NCI-H1092 (cell line): ENCODE data around the gene ZNF626.
"Not testable (repeated sequence)": the region's sequence is repeated elsewhere in the genome, so short reads cannot be mapped to it uniquely, and the experiment has no call there.

ENCODE experiments used
- DNase-seq: peaks from one replicate; lab custom pipeline; 2025; lab: John Stamatoyannopoulos, UW

ZNF626 gene

DNA sequence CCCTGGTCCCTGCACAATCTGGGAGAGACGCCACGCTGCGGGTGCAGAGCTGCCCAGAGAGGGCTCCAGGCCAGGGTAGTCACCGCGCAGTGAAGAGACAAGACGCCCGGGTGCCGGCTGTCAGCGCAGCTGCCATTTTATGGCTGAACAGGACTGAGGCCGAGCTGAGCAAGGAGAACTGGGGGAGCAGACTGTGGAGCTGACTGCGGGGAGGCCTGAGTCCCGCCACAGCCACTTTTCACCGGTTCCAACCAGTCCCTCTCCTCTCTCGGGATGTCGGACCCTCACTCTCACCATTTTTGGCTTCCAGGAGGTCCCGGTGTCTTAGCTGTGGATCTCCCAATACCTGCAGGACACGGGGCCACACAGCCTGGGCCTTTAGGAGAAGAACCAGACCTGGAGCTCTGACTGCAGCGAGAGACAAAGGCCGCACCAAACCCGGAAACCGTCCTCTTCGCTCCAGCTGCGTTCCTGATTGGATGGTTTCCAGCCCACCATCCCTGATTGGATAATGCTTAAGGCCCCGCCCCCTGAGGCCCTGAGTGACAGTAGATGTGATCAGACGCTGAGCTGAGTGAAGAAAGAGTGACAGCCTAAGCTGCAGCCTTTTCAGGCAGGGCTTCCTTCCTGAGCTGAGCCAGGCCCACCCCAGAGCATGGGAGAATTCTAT lies at the start of gene ZNF626:
Gene ZNF626 (minus strand): TSS at position 422 of the 670 bp plus-strand sequence. CDS start 125 bp downstream, at position 297.
- no peak for DNase-seq

DNA sequence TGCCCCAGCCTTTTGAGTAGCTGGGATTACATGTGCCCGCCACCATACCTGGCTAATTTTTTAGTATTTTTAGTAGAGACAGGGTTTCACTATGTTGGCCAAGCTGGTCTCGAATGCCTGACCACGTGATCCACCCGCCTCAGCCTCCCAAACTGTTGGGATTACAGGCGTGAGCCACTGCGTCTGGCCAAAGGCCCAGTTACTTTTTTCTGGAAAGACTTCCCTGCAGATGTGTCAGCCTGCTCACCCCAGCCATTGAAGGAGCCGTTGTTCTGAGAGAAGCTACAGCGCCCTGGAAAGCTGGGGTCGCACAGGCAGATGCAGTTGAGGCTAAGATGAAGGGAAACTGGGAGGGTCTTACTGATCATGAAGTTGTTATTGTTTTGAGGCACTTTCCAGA lies 7.9 kb upstream of the ZNF626 start:
- DNase-seq, result no peak

DNA sequence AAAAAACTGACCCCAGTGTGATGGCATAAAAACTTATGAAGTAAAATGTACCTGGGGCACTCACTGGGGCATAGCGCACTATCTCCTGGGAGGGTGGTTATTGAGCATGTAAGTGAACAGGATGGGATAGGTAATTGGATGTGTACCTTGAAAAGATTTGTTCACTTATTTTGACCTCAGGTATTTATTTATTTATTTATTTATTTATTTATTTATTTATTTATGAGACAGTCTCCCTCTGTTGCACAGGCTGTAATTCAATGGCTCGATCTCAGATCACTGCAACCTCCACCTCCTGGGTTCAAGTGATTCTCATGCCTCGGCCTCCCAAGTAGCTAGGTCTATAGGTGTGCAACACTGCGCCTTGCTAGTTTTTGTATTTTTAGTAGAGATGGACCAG lies 5.9 kb upstream of the ZNF626 start:
- no peak for DNase-seq

DNA sequence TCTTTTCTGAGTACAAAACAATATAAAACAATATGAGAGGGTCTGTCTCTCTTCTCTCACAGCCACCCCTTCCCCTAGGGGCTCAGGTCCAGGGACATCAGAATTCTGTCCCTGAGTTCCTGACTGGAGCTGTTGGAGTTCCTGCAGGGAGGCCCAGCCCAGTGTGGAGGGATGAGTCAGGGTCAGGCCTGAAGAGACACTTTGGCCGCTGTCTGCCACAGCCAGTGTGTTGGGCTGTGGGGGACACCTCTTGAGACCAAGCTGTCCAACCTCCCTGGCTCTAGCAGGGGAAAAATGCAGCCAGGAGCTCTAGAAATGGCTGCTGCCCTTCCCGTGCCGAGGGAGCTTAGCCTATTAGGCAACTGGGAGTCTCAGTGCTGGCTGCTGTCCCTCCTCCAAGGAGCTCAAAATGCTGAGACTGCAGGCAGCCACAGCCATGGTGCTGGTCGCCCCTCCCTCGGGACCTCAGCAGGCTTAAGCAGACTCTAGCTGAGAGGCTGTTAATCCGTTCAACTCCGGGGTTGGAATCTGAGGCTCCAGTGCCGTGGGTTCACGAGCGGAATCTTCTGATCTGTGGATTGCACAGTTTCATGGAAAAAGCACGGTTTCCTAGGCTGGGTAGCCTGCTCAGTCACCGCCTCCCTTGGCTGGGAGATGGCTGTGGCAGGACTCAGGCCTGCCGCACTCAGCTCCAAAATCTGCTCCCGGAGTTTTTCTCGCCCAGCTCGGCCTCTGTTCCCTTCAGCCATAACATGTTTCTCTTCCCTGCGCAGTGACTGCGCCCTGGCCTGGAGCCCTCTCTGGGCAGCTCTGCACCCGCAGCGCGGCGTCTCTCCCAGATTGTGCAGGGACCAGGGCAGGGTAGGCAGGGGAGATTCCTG lies 3.8 kb upstream of the ZNF626 start:
- DNase-seq, result no peak

DNA sequence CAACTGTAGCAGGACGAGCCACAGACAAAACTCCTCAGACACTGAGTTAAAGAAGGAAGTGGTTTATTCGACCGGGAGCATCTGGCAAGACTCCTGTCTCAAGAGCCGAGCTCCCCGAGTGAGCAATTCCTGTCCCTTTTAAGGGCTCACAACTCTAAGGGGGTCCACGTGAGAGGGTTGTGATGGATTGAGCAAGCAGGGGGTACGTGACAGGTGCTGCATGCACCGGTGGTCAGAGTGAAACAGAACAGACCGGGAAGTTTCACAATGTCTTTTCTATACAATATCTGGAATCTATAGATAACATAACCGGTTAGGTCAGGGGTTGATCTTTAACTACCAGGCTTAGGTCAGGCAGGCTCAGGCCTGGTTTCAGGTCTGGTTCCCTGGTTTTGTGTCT lies 3.1 kb upstream of the ZNF626 start:
- not testable (repeated sequence) for DNase-seq

DNA sequence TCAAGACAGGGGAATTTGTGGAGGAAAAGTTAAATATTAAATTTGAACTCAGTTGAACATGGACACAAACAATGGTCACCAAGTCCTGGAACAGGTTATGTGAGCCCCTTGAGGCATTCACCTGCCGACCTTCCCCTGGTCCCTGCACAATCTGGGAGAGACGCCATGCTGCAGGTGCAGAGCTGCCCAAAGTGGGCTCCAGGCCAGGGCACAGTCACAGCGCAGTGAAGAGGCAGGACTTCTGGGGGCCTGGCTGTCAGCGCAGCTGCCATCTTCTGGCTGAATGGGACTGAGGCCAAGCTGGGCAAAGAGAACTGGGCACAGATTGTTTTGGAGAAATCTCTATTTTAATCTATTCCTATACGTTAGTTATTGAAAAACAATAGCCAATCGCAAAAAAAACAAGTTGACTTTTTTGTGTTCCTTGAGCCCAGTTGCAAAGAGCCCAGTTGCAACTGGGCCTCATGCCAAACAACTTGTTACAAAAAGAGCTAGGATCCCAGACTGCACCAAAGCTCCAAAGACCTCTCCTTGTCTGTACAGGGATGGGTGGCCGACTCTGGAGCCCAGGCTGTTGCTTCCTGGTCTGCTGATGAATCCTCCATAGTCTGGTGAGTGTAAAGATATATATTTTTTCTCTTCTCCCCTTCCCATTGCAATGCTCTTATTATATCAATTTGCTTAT lies 1.2 kb upstream of the ZNF626 start:
- DNase-seq, result peak; percentile 42

DNA sequence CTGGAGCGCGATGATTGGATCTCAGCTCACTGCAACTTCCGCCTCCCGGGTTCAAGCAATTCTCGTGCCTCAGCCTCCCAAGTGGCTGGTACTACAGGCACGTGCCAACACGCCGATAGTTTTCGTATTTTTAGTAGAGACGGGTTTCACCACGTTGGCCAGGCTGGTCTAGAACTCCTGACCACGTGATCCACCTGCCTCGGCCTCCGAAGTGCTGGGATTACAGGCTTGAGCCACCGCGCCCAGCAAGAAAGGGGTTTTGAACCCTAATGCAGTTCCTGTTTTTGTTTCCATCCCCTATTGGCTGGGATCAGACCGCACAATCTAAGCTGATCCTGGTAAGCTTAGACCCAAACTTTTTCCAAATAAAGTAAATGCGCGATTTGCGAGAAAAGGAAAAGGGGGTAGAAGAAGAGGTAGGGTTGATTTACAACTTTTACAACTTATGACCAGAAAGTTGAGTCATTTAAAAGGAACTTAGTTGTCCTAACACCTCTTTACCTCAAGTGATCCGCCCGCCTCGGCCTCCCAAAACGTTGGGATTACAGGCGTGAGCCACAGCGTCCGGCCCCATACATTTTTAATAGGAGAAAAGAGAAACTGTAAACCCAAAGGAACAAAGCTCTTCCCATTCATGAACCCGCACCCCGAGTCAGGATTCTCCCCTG lies 764 bp downstream of the ZNF626 start:
- DNase-seq, result no peak

DNA sequence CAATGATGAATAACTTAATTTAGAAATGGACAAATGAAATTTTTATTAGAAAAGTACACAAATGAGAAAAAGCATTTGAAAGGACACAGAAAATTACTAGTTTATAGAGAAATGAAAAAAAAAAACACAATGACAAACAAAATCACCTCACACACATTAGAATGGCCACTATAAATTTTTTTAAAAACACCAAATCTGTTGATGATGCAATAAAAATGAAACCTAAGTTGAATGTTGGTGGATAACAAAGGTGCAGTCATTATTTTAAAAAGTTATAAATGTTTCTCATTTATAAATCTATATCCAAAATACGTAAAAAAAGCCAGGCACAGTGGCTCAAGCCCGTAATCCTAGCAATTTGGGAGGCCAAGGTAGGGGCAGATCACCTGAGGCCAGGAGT lies 20.8 kb downstream of the ZNF626 start:
- DNase-seq, result no peak

DNA sequence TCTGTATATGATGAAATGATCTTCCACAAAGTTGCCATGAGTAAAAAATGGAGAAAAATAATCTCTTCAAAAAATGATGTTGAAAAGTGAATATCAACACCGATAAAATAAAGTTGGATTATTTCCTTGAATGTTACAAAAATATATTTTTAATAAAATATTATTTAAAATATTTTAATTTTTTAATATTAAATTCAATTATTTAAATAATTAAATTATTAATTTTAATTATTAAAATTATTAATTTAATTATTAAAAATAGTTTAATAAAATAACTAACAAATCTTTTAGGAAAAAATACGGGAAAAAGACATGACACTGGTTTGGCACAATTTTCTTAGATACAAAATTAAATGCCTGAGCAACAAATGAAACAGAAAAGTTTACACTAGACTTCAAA lies 21.3 kb downstream of the ZNF626 start:
- no peak for DNase-seq

DNA sequence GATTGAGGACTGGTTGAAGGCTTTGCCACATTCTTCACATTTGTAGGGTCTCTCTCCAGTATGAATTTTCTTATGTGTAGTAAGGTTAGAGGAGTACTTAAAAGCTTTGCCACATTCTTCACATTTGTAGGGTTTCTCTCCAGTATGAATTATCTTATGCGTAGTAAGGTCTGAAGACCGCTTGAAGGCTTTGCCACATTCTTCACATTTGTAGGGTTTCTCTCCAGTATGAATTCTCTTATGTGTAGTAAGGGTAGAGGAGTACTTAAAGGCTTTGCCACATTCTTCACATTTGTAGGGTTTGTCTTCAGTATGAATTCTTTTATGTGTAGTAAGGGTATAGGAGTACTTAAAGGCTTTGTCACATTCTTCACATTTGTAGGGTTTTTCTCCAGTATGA lies 36.8 kb downstream of the ZNF626 start:
- DNase-seq, result not testable (repeated sequence)

DNA sequence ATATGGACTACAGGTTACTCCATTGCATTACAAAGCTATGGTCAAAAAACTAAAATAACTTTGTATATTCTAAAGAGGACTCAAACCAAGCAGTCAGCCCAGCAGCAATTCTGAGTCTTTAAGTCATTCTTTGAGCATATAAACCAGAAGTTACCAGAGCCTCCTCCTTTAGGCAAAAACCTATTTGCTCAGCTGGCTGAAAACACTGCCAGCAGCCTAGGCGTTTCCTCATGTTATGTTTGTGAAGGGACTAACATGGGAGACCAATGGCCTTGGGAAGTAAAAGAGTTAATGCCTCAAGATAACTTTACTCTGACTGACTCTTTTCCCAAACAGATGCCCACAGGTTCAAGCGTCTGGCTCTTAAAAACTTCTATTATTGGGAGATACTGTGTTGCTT lies 45.3 kb downstream of the ZNF626 start:
- DNase-seq, result no peak

DNA sequence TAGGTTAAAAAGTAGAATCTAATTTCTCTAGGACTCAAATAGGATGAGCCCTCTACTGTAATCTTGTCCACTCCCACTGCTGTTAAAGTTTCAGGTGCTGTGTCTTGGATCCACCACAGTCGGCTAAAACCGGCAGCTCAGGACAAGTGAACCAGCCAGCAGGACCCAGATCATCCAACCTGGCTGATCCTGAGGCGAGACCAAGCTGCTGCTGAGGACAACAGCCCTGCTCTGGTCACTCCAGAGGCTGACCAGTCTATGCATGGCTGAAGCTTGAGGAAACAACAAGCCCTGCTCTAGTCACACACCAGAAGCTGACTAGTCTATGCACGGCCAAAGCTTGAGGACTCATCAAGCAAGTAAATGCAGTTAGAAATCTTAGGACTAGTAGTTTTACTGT lies 46.4 kb downstream of the ZNF626 start:
- not testable (repeated sequence) for DNase-seq

DNA sequence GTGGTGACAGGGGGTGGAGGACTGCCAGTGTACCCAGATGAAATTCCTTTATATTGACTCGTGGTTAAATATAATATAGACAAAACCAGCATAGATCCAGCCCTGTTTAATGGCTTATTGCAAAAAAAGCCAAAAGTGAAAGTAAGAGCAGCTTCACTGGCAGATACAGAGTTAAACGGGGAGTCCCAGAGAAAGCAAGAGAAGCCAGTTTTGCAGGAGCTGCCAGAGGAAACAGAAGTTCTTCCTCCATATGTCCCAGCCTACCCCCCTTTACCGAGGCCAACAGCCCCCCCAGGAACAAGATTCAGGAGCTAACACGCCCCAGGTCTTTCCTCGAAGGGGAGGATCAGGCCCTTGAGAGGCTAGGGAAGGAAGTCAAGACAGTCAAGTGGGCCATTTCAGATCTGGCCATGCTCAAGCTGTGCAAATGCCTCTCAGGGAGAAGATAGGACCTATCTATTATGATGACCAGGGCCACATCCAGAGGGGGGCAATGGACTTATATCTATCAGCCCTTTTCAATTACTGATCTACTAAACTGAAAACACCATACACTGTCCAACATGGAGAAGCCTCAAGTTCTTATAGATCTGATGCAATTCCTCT lies 48.6 kb downstream of the ZNF626 start:
- DNase-seq, result no peak

DNA sequence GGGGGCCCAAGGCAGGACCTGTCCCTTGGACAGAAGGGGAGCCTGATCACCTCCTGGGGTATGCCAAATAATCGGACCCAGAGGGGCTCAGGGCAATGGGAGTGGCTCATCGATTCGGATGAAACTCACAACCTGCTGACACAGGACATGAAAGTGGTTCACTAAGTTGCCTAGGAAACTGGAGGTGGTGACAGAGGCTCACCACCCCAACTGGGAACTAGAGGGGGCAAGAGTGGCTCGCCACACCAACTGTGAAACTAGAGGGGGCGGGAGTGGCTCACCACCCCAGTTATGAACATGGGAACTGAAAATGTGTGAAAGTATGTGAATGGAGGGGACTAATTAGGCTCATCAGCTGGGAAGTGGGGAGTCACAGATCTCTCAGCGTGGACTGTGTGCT lies 49.5 kb downstream of the ZNF626 start:
- DNase-seq, result no peak

DNA sequence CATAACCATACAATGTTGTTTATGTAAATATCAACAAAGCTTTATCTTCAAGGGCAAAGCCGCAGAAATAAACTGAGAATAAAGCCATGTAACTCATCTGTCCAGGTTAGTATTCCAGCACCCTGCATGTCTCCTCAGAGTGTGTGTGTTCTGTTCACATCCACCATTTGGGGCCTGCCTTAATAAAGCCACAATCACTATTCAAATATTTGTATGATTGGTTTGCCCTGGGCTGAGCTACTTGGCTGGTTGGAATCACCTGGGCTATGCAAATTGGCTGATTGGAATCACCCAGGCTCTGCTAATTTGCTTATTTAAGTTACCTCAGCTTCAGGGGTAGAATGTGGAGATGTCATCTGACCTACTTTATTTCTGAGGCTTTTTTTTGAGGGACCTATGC lies 53.4 kb downstream of the ZNF626 start:
- peak; percentile 7 for DNase-seq
